ENCODE measurements around the gene PTGR3.

DNA sequence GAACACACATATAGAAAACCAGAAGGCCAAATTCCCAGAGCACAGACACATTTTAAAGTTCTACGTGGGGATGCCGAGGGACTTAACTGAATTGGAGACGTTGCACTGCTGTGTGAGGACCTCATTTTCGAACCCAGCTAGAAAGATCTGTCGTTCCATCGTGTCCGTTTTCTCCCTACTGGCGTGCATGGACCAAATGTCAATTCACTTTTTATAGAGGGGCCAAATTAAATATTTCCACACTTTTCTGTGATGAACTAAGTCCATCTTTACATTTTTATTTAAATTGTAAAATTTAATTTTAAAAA, 966 bp upstream of the PTGR3 start:
- TF ChIP-seq, protein P1, sequence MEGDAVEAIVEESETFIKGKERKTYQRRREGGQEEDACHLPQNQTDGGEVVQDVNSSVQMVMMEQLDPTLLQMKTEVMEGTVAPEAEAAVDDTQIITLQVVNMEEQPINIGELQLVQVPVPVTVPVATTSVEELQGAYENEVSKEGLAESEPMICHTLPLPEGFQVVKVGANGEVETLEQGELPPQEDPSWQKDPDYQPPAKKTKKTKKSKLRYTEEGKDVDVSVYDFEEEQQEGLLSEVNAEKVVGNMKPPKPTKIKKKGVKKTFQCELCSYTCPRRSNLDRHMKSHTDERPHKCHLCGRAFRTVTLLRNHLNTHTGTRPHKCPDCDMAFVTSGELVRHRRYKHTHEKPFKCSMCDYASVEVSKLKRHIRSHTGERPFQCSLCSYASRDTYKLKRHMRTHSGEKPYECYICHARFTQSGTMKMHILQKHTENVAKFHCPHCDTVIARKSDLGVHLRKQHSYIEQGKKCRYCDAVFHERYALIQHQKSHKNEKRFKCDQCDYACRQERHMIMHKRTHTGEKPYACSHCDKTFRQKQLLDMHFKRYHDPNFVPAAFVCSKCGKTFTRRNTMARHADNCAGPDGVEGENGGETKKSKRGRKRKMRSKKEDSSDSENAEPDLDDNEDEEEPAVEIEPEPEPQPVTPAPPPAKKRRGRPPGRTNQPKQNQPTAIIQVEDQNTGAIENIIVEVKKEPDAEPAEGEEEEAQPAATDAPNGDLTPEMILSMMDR (IDR thresholded peaks at IDR 0.05), result no peak
- no peak for TF ChIP-seq POLR2A (IDR thresholded peaks at IDR 0.05)

All from body of pancreas (tissue), 4 donors.